Stomach (tissue), 4 donors: Measurements from ENCODE around the gene DHCR7.

Experiments used
- CTCF ChIP-seq, 7 experiments: fragments of 450-650 bp in 4 of 7; fragments of 200-600 bp in 3 of 7; sonication (generic) in 3 of 7; IDR thresholded peaks; one replicate each; pipeline ENCODE4 v1.5.1; 2016 to 2019; ENCODE audit warnings: antibody characterized with exemption in 7 of 7, control low read depth in 2 of 7, mild to moderate bottlenecking in 1 of 7
- POLR2AphosphoS5 ChIP-seq, 3 donors: sonication (generic); formaldehyde crosslinking; IDR thresholded peaks; one replicate each; pipeline ENCODE4 v1.6.1; 2016; ENCODE audit warnings: antibody characterized with exemption in 3 of 3

DNA sequence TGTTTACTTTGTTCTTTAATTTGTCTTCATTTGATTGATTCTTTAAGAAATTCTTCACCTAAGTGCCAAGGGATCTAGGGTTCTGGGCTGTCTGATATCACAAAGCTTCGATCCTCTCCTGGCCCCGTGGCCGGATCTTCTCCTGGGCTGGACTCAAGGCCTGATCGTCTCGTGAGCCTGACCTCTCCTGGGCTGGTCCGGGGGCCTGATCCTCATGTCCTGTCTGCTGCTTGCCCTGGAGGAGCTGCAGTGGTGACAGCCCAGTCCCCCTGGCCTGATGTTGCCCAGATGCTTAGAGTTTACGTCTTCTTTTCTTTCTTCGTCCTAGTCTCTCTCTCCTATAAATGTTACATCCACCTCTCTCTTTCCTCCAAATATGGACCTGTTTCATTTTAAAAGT is 8.1 kb upstream of the DHCR7 start:
- TF ChIP-seq CTCF (IDR thresholded peaks at IDR 0.05) (no peak), POLR2AphosphoS5 (IDR thresholded peaks at IDR 0.05) (no peak)
